ENCODE measurements around the gene GJB6.
"Not testable (repeated sequence)": the region's sequence is repeated elsewhere in the genome, so short reads cannot be mapped to it uniquely, and the experiment has no call there.

The GJB6 gene

GRCh38 chr13:20231839-20232555 is at the start of gene GJB6:
Gene GJB6, minus strand, starts transcription at chr13:20232319. Its CDS starts 8,839 bp downstream, at chr13:20223480.
- DNase-seq: no peak

GRCh38 chr13:20276901-20277300 is 44.8 kb upstream of the GJB6 start:
- DNase-seq: not testable (repeated sequence)

DNA sequence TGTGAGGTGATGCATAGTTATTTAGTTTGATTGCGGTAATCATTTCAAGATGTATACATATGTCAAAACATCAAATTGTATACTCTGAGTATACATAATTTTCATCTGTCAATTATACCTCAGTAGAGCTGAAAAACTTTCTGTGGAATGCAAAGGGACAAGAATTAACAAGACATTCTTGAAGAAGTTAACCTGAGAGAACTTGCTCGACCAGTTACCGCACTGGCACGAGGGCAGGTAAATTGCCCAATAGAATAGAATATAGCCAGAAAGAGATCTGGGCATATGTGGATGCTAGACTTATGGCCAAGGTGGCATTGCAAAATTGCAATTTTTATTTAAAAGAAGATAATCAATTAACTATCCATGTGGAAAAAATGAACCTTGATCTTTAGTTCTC is 42.3 kb upstream of the GJB6 start:
- no peak for DNase-seq

- no peak for DNase-seq
Measured at GRCh38 chr13:20272588-20273171, 40.6 kb upstream of the GJB6 start.

DNA sequence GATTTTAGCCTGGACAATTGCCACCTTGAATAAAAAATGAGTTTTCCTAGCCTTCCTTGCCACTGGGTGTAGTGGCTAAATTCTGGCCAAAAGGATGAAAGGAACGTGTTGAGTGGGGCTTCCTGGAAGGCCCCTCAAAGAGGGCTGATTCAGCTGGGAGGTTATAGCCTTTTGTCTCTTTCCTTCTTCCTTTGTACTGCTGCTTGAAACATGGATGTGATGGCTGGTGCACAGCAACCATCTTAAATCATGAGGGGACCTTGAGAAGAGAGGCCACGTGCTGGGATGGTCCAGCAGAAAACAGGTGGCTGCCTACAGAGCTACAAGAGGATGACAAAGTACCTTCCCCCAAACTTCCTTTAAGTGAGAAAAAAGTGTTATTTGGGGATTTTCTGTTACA is 40.0 kb upstream of the GJB6 start:
- DNase-seq: no peak

DNA sequence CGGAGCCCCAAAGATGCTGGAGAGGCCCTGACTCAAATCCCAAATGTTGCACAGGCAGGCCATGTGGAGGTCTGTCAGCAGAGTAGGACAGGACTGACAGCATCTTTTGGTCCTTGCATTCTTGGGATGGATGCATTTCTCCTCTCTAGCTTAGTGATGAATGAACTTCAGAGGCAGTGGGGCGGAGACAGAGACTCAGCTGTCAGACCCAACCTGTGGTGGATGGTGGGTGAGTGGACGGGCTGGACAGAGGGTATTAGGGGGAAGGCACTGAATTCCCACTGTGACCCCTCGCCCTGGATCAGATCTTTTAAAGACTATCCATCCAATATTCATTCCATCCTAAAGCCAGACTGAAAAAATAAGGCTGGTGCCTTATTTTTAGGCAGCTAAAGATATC is 39.3 kb upstream of the GJB6 start:
- no peak for DNase-seq

DNA sequence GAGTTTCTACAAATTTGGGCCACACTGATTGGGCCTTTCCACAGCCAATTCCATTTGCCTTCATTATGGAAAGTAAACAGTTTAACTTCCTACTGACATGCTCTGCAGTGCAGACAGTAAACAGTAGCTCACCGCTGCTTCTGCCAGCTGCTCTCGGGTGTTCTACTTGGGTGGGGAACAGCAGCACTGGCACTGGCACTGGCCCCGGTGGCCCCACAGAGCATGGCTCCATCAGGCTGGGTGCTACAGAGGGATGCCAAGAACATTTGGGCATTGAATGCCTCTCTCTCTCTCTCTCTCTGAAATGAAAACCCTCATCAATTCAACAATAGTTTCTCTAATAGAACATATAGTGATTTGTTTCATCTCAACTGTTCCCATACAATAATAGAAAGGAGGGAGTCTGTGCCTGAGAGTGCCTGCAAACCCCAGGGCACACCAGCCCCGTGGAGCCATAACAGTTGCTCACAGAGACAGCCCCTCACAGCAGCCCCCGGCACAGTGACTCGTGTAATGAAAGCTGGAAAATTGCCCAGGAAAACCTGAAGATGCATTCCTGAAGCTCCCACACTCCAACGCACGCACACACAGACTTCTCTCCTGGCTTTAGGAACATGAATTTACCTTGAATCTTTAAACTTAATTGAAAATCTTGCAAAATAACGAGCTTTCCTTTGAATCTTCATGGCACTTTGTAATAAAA is 38.2 kb upstream of the GJB6 start:
- DNase-seq: no peak

DNA sequence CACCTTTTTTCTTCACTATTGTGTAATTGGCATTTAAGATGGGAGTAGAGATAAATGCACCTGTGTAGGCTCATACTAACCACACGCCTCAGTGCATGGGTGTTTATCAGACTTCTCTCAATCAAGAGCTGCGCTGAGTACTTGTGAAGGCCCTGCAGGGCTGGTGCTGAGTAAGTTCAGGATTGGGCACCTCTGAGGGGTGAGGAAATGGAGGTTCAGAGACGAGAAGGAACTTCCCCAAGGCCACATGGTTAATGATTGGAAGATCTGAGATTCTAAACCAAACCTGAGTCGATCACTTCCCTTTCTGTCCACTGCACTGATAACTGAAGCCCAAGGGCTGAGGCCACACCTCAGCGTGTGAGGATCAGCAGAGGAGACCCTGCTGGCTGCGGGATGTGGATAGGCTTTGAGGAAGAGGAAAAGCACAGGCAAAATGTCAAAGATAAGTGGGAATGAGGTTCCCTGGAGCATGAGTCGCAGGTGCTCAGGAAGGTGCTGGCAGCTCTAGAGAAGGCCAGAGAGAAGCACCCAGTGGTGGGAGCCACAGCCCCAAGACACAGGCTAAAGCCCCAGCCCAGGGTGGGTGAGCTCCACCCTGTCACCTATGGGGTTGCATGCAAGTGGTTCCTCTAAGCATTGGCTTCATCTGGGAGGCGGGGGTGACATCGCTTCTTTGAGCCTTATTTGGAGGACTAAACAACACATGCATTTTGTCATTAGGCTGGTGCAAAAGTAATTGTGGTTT is 32.3 kb upstream of the GJB6 start:
- no peak for DNase-seq

- no peak for DNase-seq
Measured at GRCh38 chr13:20263393-20264044, 31.4 kb upstream of the GJB6 start.

DNA sequence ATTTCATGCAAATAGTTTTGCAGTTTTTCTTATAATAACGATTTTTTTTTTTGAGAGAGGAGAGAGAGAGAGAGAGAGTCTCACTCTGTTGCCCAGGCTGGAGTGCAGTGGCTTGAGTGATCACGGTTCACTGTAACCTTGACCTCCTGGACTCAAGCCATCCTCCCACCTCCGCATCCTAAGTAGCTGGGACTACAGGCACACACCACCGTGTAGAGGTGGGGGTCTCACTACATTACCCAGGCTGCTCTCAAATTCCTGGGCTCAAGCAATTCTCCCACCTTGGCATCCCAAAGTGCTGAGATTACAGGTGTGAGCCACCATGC is 26.8 kb upstream of the GJB6 start:
- no peak for DNase-seq

GRCh38 chr13:20258208-20258962 is 26.3 kb upstream of the GJB6 start:
- no peak for DNase-seq

GRCh38 chr13:20254076-20254475 is 22.0 kb upstream of the GJB6 start:
- no peak for DNase-seq

DNA sequence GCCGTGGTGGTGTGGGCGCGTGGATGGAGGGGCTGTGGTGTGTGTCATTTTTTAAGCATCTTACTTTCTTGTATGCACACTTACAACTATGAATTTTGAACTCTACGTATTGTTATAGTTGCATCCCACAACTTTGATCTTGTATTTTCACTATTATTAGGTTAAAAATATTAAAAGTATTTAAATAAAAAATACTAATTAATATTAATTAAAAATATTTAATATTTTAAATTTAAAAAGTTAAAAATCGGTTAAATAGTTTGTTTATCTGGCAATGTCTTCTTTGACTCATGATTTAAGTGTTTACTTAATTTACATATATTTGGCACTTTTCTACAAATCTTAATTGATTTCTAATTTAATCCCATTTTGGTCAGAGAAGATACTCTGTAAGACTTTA is 17.8 kb upstream of the GJB6 start:
- DNase-seq: no peak

GRCh38 chr13:20247963-20248362 is 15.8 kb upstream of the GJB6 start:
- no peak for DNase-seq

DNA sequence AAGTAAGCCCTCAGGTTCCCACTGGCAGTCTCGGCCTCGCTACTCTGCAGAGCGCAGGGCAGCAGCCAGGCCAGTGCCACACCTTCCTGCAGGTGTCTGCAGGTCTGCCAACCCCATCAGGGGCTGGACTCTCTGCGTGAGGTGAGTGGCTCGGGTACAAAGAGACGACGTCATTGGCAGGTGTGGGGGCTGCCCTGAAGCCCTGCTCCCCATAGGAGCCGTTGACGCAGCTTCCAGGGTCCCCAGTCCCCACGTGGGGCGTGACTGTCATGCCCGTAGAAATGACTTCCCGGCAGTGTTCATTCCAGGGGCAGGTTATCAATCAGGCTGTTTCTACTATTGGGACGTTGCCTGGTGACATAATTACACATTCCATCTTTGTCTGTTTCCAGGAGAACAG is 15.3 kb upstream of the GJB6 start:
- no peak for DNase-seq

- DNase-seq: no peak
Measured at GRCh38 chr13:20241593-20241992, 9.5 kb upstream of the GJB6 start.

GRCh38 chr13:20239748-20240147 is 7.6 kb upstream of the GJB6 start:
- no peak for DNase-seq

DNA sequence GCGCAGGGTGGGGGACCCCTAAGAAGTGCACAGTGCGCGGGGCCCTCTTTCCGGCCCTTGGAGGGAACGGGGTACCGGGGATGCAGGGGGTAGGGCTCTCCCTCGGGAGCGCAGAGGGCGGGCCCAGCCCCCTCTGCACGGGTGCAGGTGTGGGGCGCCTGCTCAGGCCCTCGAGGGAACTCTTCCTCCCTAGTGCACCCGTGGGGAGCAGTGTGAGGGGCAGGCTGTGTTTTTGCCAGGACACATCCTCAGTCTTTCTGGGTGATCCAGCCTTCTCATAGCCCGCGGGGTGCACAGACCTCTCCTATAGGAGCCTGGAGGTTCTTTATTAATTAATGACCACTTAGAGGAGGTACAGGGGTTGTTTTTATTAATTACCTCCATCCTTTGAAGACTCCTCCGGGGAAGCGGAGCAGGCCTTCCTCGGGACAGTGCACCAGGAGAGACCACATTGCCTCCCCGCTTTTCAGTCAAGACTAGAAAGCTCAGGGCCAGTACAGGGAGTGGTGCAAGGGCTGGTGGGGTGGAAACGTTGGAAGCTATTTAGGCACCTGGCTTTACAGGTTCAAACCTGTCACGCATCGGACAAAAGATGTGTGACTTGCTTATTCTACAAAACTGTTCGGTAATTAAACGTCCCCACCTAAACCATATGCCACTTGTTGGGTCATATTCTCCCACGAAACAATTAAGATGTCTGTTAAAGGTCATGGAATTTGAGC is 598 bp upstream of the GJB6 start:
- no peak for DNase-seq

- DNase-seq: no peak
Measured at GRCh38 chr13:20230913-20231838, 943 bp downstream of the GJB6 start.

GRCh38 chr13:20227730-20228129 is 4.4 kb downstream of the GJB6 start:
- DNase-seq: no peak

DNA sequence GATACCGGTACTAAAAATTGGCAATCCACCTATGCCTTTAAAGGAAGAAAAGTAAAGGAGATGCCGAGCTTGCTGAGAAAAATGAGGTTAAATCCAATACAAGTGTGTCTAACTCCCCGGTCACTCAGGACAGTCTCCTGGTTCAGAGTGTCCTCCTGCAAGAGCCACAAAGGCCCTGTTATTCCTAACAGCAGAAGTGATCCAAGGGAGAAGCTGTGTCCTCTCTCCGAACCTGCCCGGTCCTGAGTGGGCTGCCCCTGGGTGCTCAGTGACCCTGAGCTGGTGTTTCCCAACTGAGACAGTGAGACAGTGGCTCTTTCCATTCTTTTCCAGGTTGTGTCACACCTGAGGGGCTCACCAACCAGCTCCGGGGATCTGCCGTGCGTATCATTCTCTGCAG is 4.8 kb downstream of the GJB6 start:
- DNase-seq: no peak

Measured in NCI-H187 treated with DMSO at 0.1 percent for 48 hours (cell line).